Skeletal muscle tissue (tissue), 4 donors: ENCODE measurements around the gene RBM47. TPM values are rescaled to one million over a fixed set of nuclear protein-coding genes. Genes with fewer than 3 reads are reported as not detected.

Source experiments
- H3K27ac ChIP-seq: one replicate; pipeline ENCODE4 v1.7.0; 2013; ENCODE audit warnings: mild to moderate bottlenecking, low read depth, low read length, inconsistent platforms
- H3K27me3 ChIP-seq, 3 donors: one replicate each; pipeline ENCODE4 v1.7.0; 2013; ENCODE audit warnings: low read length in 3 of 3; ENCODE audit not compliant: control insufficient read depth in 3 of 3, insufficient read depth in 3 of 3
- H3K36me3 ChIP-seq, 3 donors: one replicate each; pipeline ENCODE4 v1.7.0; 2013; ENCODE audit warnings: low read length in 3 of 3; ENCODE audit not compliant: control insufficient read depth in 3 of 3, insufficient read depth in 3 of 3
- H3K4me1 ChIP-seq, 3 donors: one replicate each; pipeline ENCODE4 v1.7.0; 2013; ENCODE audit warnings: low read length in 3 of 3, mild to moderate bottlenecking in 3 of 3; ENCODE audit not compliant: control insufficient read depth in 3 of 3, insufficient read depth in 3 of 3
- H3K4me3 ChIP-seq, 3 donors: one replicate each; pipeline ENCODE4 v1.7.0; 2013; ENCODE audit warnings: low read length in 3 of 3
- H3K9ac ChIP-seq, 3 donors: one replicate each; pipeline ENCODE4 v1.7.0; 2013; ENCODE audit warnings: low read length in 3 of 3, mild to moderate bottlenecking in 3 of 3, moderate library complexity in 2 of 3, low read depth in 1 of 3
- H3K9me3 ChIP-seq, 3 donors: one replicate each; pipeline ENCODE4 v1.7.0; 2013; ENCODE audit warnings: low read length in 3 of 3; ENCODE audit not compliant: control insufficient read depth in 3 of 3
- total RNA-seq: library from RNA; depleted of rRNA; stranded (reverse); fragments of >200 nt; gene quantifications from one replicate; pipeline ENCODE4 v1.2.3, GENCODE V29; 2014
- donor health status: Osteomylitis.

RBM47 gene
- total RNA-seq, 1 donor from 2014 or later, result 2.6 TPM

- H3K27ac ChIP-seq, result no peak overlapping the region
- no peaks in the 10 kb centered on the region for H3K4me1 ChIP-seq
- H3K9me3 ChIP-seq, result no peaks in the 10 kb centered on the region
- H3K36me3 ChIP-seq, result no peaks in the 10 kb centered on the region
- H3K9ac ChIP-seq, result no peak overlapping the region
- no peak overlapping the region for H3K4me3 ChIP-seq
- H3K27me3 ChIP-seq, result no peaks in the 10 kb centered on the region
These were observed 203.7 kb downstream of the RBM47 start for GRCh38 chr4:40425799-40426574.

- H3K4me1 ChIP-seq, result no peaks in the 10 kb centered on the region
- no peaks in the 10 kb centered on the region for H3K36me3 ChIP-seq
- H3K4me3 ChIP-seq, result no peak overlapping the region
- H3K27ac ChIP-seq, result no peak overlapping the region
- H3K9me3 ChIP-seq, result no peaks in the 10 kb centered on the region
- H3K9ac ChIP-seq, result no peak overlapping the region
- H3K27me3 ChIP-seq, result no peaks in the 10 kb centered on the region
These were observed 205.9 kb downstream of the RBM47 start for GRCh38 chr4:40423735-40424134.

- H3K27me3 ChIP-seq, result no peaks in the 10 kb centered on the region
- H3K4me1 ChIP-seq, result no peaks in the 10 kb centered on the region
- H3K9ac ChIP-seq, result no peak overlapping the region
- no peaks in the 10 kb centered on the region for H3K9me3 ChIP-seq
- H3K27ac ChIP-seq, result no peak overlapping the region
- H3K36me3 ChIP-seq, result no peaks in the 10 kb centered on the region
- no peak overlapping the region for H3K4me3 ChIP-seq
These were observed 207.6 kb downstream of the RBM47 start for GRCh38 chr4:40421839-40422708.

- H3K4me3 ChIP-seq, result no peak overlapping the region
These were observed 210.3 kb downstream of the RBM47 start for GRCh38 chr4:40419231-40419912.

GRCh38 chr4:40418430-40419230, 211.0 kb downstream of the RBM47 start:
- Histone ChIP-seq H3K9me3 (no peaks in the 10 kb centered on the region), H3K9ac (no peak overlapping the region), H3K4me1 (no peaks in the 10 kb centered on the region), H3K27ac (no peak overlapping the region), H3K4me3 (no peak overlapping the region), H3K36me3 (no peaks in the 10 kb centered on the region), H3K27me3 (no peaks in the 10 kb centered on the region)

More at GRCh38 chr4:40419231-40419912, 210.3 kb downstream of the RBM47 start:
- H3K36me3 ChIP-seq, result no peaks in the 10 kb centered on the region
- no peaks in the 10 kb centered on the region for H3K9me3 ChIP-seq
- no peaks in the 10 kb centered on the region for H3K27me3 ChIP-seq
- no peaks in the 10 kb centered on the region for H3K4me1 ChIP-seq
- H3K27ac ChIP-seq, result no peak overlapping the region
- no peak overlapping the region for H3K9ac ChIP-seq

- H3K9me3 ChIP-seq, result no peaks in the 10 kb centered on the region
- no peaks in the 10 kb centered on the region for H3K4me1 ChIP-seq
- no peak overlapping the region for H3K27ac ChIP-seq
- no peaks in the 10 kb centered on the region for H3K36me3 ChIP-seq
- peaks cover 0 to under 1% (median 0%) of the 10 kb centered on the region in 3 donors for H3K27me3 ChIP-seq
- no peak overlapping the region for H3K9ac ChIP-seq
- H3K4me3 ChIP-seq, result no peak overlapping the region
These were observed 211.7 kb downstream of the RBM47 start for GRCh38 chr4:40417941-40418340.

- H3K9ac ChIP-seq, result no peak overlapping the region
- H3K4me1 ChIP-seq, result no peaks in the 10 kb centered on the region
- H3K27ac ChIP-seq, result no peak overlapping the region
- H3K4me3 ChIP-seq, result no peak overlapping the region
- H3K36me3 ChIP-seq, result no peaks in the 10 kb centered on the region
- H3K27me3 ChIP-seq, result peaks cover 0 to 3% (median 0%) of the 10 kb centered on the region in 3 donors
- no peaks in the 10 kb centered on the region for H3K9me3 ChIP-seq
These were observed 215.0 kb downstream of the RBM47 start for GRCh38 chr4:40414673-40415072.

- no peak overlapping the region for H3K27ac ChIP-seq
- peaks cover 0 to 3% (median 0%) of the 10 kb centered on the region in 3 donors for H3K27me3 ChIP-seq
- no peak overlapping the region for H3K4me3 ChIP-seq
- H3K9ac ChIP-seq, result no peak overlapping the region
- H3K36me3 ChIP-seq, result no peaks in the 10 kb centered on the region
- no peaks in the 10 kb centered on the region for H3K9me3 ChIP-seq
- no peaks in the 10 kb centered on the region for H3K4me1 ChIP-seq
These were observed 216.5 kb downstream of the RBM47 start for GRCh38 chr4:40412866-40413795.
